PFSK-1 (cell line): Measurements from ENCODE around the gene GNPTG. TPM values are rescaled to one million over a fixed set of nuclear protein-coding genes. Genes with fewer than 3 reads are reported as not detected.
A peak's percentile ranks its signal among the peaks of the same experiment; 100 is the strongest.

Experiments used
- FOXP2 ChIP-seq: optimal IDR thresholded peaks from 2 replicates; pipeline ENCODE3; 2011; ENCODE audit warnings: borderline replicate concordance, control low read depth, inconsistent platforms; ENCODE audit not compliant: insufficient read depth; ENCODE audit errors: extremely low read length, extremely low read depth
- POLR2AphosphoS5 ChIP-seq: IDR thresholded peaks from 2 replicates; pipeline ENCODE4 v1.6.1; 2012; ENCODE audit warnings: low read depth, mild to moderate bottlenecking, control low read depth, low read length, moderate library complexity
- SIN3A ChIP-seq: IDR thresholded peaks from 2 replicates; pipeline ENCODE4 v1.6.1; 2012; ENCODE audit warnings: mild to moderate bottlenecking, low read length, moderate library complexity, borderline replicate concordance; ENCODE audit not compliant: insufficient read depth
- TAF1 ChIP-seq: IDR thresholded peaks from 2 replicates; pipeline ENCODE4 v1.6.1; 2012; ENCODE audit warnings: low read length, control low read depth, borderline replicate concordance; ENCODE audit not compliant: insufficient read depth
- polyA plus RNA-seq: library from polyadenylated mRNA; unstranded; fragments of >200 nt; gene quantifications from one replicate; pipeline ENCODE4 v1.2.1, GENCODE V29; 2012; ENCODE audit warnings: low read depth, missing spikeins; ENCODE audit not compliant: insufficient read length
- TF ChIP-seq, protein P1 (sequence below), 2 experiments: IDR thresholded peaks; 2 replicates each; pipeline versions ENCODE4 v1.6.1 to v1.8.0; 2011 to 2012; ENCODE audit warnings: low read depth in 2 of 2, low read length in 2 of 2, control low read depth in 1 of 2, inconsistent platforms in 1 of 2, mild to moderate bottlenecking in 1 of 2, moderate library complexity in 1 of 2; ENCODE audit not compliant: insufficient read depth in 1 of 2

The GNPTG gene
- 53.4 TPM for polyA plus RNA-seq

DNA sequence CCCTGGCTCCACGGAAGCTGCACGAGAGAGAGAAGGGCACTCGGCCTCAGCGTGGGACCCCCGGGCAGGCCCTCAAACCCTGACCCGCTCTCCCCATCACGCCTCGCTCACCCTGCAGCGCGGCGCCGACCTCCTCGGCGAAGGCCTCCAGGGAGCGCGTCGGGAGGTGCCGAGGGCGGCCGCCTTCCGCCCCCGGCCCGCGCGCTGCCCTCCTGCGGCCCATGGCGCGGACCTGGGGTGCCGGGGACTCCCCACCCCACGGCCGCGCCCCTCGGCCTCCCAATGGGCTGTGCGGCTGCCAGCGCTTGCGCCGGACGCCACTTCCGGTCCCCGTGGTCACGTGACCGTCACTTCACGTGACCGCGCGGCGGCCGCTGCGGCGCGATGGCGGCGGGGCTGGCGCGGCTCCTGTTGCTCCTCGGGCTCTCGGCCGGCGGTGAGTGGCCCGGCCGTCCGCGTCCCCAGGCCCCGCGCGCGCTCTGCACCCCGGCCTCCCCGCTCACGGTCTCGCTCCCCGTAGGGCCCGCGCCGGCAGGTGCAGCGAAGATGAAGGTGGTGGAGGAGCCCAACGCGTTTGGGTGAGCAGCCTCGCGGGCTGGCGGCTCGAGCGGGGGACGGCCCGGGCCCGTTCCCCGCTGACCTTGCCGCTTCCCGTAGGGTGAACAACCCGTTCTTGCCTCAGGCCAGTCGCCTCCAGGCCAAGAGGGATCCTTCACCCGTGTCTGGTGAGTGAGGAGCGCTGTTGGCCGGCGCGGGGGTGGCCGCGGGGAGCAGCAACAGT, at the start of gene GNPTG, which contains the start of gene TSR3:
GNPTG (plus strand) TSS at position 350 of the 781 bp plus-strand sequence; CDS start at position 385, 35 bp downstream.
TSR3 (minus strand) TSS at position 297 of the 781 bp plus-strand sequence; CDS start at position 223, 74 bp downstream.
- TF ChIP-seq TAF1 = peak; percentile 88; the same call in 1 of the 2 replicates
- 0 out of 2 replicates have a peak, but pooled peaks have one; percentile 48 for TF ChIP-seq POLR2AphosphoS5
- peak; percentile 90; the same call in 1 of the 2 replicates for TF ChIP-seq SIN3A
- no peak for TF ChIP-seq FOXP2
- TF ChIP-seq, protein P1, sequence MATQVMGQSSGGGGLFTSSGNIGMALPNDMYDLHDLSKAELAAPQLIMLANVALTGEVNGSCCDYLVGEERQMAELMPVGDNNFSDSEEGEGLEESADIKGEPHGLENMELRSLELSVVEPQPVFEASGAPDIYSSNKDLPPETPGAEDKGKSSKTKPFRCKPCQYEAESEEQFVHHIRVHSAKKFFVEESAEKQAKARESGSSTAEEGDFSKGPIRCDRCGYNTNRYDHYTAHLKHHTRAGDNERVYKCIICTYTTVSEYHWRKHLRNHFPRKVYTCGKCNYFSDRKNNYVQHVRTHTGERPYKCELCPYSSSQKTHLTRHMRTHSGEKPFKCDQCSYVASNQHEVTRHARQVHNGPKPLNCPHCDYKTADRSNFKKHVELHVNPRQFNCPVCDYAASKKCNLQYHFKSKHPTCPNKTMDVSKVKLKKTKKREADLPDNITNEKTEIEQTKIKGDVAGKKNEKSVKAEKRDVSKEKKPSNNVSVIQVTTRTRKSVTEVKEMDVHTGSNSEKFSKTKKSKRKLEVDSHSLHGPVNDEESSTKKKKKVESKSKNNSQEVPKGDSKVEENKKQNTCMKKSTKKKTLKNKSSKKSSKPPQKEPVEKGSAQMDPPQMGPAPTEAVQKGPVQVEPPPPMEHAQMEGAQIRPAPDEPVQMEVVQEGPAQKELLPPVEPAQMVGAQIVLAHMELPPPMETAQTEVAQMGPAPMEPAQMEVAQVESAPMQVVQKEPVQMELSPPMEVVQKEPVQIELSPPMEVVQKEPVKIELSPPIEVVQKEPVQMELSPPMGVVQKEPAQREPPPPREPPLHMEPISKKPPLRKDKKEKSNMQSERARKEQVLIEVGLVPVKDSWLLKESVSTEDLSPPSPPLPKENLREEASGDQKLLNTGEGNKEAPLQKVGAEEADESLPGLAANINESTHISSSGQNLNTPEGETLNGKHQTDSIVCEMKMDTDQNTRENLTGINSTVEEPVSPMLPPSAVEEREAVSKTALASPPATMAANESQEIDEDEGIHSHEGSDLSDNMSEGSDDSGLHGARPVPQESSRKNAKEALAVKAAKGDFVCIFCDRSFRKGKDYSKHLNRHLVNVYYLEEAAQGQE (IDR thresholded peaks at IDR 0.05; ENCODE audit: insufficient read depth in 1 of 2, low read depth in 2 of 2, low read length in 2 of 2) = no peak

DNA sequence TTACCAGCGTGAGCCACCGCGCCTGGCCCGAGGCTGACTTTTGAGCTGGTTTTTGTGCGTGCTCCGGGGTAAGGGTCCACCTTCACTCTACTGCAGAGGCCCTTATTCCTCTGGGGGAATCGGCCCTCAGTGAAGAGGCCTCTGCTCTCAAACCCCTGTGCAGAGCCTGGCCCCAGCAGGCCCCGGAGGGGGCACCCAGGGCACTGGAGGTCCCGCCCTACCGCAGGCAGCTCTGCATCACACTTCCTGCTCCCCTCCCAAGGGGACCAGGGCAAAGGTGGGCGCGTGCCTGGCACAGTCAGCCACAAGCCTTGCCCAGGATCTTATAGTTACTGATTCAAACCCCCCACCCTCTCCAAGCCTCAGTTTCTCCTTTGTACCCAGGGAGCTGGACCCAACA, 45.9 kb upstream of the GNPTG start:
- TF ChIP-seq, protein P1 (IDR thresholded peaks at IDR 0.05; ENCODE audit: insufficient read depth in 1 of 2, low read depth in 2 of 2, low read length in 2 of 2) = no peak
- TF ChIP-seq TAF1 = no peak
- TF ChIP-seq SIN3A = no peak
- TF ChIP-seq FOXP2 = no peak
- TF ChIP-seq POLR2AphosphoS5 = no peak

DNA sequence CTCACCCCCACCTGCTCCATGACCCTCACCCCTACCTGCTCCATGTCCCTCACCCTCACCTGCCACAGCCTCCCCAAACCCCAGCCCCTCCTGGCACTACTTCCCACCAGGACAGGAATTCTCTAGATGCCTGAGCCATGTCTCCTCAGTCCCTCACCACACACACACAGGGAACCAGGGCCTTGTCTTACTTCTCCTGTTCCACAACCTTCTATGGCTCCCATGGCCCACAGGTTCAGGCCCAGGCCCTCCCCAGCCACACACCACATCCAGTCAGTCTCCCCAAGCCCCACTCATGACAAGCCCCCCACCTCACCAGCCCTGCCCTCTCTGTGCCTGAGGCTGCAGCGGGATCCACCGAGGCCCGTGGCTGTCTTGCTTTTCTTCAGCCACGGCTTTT, 45.4 kb upstream of the GNPTG start:
- TF ChIP-seq FOXP2 = no peak

DNA sequence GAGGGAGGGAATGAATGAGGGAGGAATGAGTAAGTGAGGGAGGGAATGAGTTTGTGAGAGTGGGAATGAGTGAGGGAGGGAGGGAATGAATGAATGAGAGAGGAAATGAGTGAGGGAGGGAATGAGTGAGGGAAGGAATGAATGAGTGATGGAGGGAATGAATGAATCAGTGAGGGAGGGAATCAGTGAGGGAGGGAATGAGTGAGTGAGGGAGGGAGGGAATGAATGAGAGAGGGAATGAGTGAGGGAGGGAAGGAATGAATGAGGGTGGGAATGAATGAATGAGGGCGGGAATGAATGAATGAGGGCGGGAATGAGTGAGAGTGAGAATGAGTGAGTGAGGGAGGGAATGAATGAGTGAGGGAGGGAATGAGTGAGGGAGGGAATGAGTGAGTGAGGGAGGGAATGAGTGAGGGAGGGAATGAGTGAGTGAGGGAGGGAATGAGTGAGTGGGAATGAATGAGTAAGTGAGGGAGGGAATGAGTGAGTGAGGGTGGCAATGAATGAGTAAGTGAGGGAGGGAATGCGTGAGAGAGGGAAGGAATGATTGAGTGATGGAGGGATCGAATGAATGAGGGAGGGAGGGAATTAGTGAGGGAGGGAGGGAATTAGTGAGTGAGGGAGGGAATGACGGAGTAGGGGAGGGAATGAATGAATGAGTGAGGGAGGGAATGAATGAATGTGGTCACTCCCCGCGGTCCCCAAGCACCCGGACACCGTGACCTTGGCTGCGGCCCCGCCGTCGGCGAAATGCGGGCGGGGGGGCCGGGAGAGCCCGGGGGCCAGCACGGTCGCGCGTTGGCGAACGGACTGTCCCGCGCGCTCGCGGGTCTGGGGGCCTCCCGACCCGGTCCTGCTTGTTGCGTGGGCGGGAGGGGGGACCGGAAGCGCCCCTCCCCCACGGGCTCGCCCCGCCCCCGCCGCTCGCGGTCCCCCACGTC, 43.4 kb upstream of the GNPTG start:
- TF ChIP-seq TAF1 = no peak
- TF ChIP-seq, protein P1 (IDR thresholded peaks at IDR 0.05; ENCODE audit: insufficient read depth in 1 of 2, low read depth in 2 of 2, low read length in 2 of 2) = no peak
- no peak for TF ChIP-seq SIN3A
- TF ChIP-seq FOXP2 = no peak
- TF ChIP-seq POLR2AphosphoS5 = no peak
